ENCODE measurements around the gene CFAP46.

Gene CFAP46

GRCh38 chr10:132813560-132814468 is 128.6 kb downstream of the CFAP46 start:
- peak in 6 of 42 donors; percentile 2 to 27 (median 15) for DNase-seq
- intact Hi-C loops (cut with DNase I), result no loop called here

- intact Hi-C loops (cut with DNase I), result no loop called here
- peak in 3 of 42 donors; percentile 2 to 17 (median 16) for DNase-seq
Observed at GRCh38 chr10:132813001-132813401, 129.4 kb downstream of the CFAP46 start.

- peak in 4 of 42 donors; percentile 4 to 13 (median 7) for DNase-seq
- intact Hi-C loops (cut with DNase I), result no loop called here
Observed at GRCh38 chr10:132812520-132812919, 129.8 kb downstream of the CFAP46 start.

- DNase-seq, result peak in 9 of 42 donors; percentile 10 to 30 (median 14)
- intact Hi-C loops (cut with DNase I), result no loop called here
Observed at GRCh38 chr10:132811891-132812481, 130.4 kb downstream of the CFAP46 start.

- intact Hi-C loops (cut with DNase I), result no loop called here
Observed at GRCh38 chr10:132810807-132811700, 131.3 kb downstream of the CFAP46 start.

GRCh38 chr10:132810141-132810806 is 132.1 kb downstream of the CFAP46 start:
- peak in 7 of 42 donors; percentile 3 to 33 (median 23) for DNase-seq
- intact Hi-C loops (cut with DNase I), result no loop called here

More at GRCh38 chr10:132810807-132811700, 131.3 kb downstream of the CFAP46 start:
- DNase-seq, result peak in 9 of 42 donors; percentile 6 to 40 (median 15)

- intact Hi-C loops (cut with DNase I), result no loop called here
- DNase-seq, result peak in 6 of 42 donors; percentile 6 to 37 (median 26)
Observed at GRCh38 chr10:132809232-132810140, 132.9 kb downstream of the CFAP46 start.

- peak in 6 of 42 donors; percentile 9 to 36 (median 26) for DNase-seq
- intact Hi-C loops (cut with DNase I), result no loop called here
Observed at GRCh38 chr10:132808383-132809231, 133.8 kb downstream of the CFAP46 start.

GRCh38 chr10:132807621-132808049 is 134.7 kb downstream of the CFAP46 start:
- peak in 3 of 42 donors; percentile 9 to 21 (median 16) for DNase-seq
- intact Hi-C loops (cut with DNase I), result no loop called here

GRCh38 chr10:132806561-132807003 is 135.8 kb downstream of the CFAP46 start:
- intact Hi-C loops (cut with DNase I), result no loop called here
- peak in 7 of 42 donors; percentile 10 to 41 (median 31) for DNase-seq

GRCh38 chr10:132806110-132806509 is 136.3 kb downstream of the CFAP46 start:
- DNase-seq, result peak in 4 of 42 donors; percentile 9 to 33 (median 24)
- intact Hi-C loops (cut with DNase I), result no loop called here

- intact Hi-C loops (cut with DNase I), result no loop called here
- peak in 7 of 42 donors; percentile 12 to 39 (median 24) for DNase-seq
Observed at GRCh38 chr10:132805599-132805998, 136.8 kb downstream of the CFAP46 start.

GRCh38 chr10:132804785-132805426 is 137.5 kb downstream of the CFAP46 start:
- peak in 5 of 42 donors; percentile 10 to 42 (median 27) for DNase-seq

GRCh38 chr10:132804287-132804686 is 138.1 kb downstream of the CFAP46 start:
- DNase-seq, result peak in 1 of 42 donors; percentile 15
- intact Hi-C loops (cut with DNase I), result no loop called here

More at GRCh38 chr10:132804785-132805426, 137.5 kb downstream of the CFAP46 start:
- intact Hi-C loops (cut with DNase I), result no loop called here

- peak in 4 of 42 donors; percentile 8 to 28 (median 18) for DNase-seq
- intact Hi-C loops (cut with DNase I), result no loop called here
Observed at GRCh38 chr10:132803416-132804210, 138.8 kb downstream of the CFAP46 start.

All from head of caudate nucleus (tissue), 42 donors.